TTC549 (cell line): ENCODE data around the gene TDRD9.

Source experiments
- FAIRE-seq: peaks from 2 replicates; lab custom pipeline; 2012; peaks lifted over from hg19 to GRCh38; lab: Jason Lieb, UNC

TDRD9 gene

DNA sequence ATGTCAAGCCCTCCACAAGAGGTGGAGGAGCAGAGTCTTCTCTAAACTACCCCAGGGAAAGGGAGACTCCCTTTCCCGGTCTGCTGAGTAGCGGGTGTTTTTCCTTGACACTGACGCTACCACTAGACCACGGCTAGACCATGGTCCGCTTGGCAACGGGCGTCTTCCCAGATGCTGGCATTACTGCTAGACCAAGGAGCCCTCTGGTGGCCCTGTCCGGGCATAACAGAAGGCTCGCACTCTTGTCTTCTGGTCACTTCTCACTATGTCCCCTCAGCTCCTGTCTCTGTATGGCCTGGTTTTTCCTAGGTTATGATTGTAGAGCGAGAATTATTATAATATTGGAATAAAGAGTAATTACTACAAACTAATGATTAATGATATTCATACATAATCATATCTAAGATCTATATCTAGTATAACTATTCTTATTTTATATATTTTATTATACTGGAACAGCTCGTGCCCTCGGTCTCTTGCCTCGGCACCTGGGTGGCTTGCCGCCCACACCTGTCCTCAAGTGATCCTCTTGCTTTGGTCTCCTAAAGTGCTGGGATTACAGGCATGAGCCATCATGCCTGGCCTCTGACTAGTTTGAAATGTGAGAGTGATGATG, 52.5 kb downstream of the TDRD9 start:
- FAIRE-seq, result peak; percentile 46

DNA sequence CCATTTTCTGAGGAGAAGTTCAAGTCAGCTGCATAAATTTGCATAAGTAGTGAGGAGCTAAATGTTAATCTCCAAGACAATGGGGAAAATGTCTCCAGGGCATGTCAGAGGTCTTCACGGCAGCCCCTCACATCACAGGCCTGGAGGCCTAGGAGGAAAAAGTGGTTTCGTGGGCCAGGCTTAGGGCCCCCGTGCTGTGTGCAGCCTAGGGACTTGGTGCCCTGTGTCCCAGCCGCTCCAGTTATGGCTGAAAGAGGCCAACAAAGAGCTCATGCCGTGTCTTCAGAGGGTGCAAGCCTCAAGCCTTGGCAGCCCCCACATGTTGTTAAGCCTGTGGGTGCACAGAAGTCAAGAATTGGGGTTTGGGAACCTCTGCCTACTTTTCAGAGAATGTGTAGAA, 55.9 kb downstream of the TDRD9 start:
- no peak for FAIRE-seq

DNA sequence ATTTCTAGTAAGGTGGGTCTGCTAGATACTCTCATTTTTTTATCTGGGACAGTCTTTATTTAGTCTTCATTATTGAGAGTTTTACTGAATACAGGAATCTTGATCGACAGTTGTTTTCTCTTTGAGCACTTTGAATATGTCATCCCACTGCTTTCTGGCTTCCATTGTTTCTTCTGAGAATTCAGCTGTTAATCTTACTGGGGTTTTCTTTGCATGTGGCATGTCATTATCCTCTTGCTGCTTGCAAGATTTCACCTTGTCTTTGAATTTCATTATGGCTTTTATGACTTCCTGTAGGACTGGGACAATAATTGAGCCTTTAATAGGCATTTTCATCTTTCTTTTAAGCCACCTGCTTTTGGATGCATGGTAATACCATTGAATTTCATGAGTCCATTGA, 60.8 kb downstream of the TDRD9 start:
- no peak for FAIRE-seq

DNA sequence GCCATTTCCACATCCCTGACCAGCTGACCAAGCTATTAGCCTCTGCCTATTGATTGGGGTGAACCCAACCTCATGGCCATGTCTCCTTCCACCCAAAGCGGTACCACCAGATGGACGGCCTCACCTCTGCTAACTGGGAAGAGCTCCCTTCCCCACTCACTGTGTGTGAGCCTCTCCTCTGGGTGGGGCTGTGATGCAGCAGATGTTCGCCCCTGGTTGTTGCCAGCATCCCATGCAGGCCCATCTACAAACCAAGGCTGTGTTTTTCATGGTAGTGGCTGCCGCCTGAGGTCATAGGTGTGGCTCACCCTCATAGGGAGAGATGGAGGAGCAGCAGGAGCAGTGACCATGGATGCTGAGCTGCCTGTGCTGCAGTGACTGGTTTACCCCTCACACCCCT, 61.7 kb downstream of the TDRD9 start:
- no peak for FAIRE-seq

DNA sequence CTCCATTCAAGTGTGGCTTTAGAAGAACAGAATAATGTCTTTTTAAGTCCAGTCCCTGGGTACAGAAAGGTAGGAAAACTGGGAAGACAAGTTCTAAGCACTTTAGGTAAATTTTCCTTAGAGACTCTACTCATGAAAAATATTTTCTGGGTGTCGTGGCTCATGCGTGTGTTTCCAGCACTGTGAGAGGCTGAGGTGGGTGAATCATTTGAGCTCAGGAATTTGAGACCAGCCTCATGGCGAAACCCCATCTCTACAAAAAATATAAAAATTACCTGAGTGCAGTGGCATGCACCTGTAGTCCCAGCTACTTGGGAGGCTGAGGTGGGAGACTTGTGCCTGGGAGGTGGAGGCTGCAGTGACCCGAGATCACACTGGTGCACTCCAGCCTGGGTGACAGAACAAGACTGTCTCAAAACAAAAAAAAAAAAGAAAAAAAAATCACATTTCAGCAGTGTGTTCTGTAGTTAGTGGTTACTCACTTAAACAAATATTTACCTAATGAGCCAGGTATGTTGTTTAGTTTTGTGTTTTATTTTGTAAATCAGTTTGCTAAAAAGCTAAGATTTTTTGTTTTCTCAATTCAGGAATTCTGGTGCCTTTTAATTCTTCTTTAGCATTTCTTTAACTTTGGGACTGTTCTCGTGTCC, 66.4 kb downstream of the TDRD9 start:
- no peak for FAIRE-seq

DNA sequence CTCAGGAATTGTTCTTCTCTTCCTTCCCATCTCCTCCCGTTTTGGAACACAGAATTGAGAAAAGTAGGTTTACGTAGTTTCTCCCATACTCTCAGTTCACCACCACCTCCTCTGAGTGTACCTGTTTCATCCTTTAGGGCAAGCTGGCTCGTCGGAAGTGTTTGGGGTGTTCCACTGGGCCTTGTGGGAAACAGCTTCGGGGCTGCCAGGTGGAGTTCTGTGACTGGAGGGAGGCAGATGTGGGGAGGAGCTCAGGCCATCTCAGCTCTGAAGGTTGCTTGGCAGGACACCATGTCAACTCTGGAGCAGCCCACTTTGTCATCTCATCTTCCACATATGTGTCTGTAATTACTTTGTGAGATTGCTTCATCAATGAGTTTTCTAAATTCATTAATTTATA, 67.6 kb downstream of the TDRD9 start:
- FAIRE-seq, result no peak

DNA sequence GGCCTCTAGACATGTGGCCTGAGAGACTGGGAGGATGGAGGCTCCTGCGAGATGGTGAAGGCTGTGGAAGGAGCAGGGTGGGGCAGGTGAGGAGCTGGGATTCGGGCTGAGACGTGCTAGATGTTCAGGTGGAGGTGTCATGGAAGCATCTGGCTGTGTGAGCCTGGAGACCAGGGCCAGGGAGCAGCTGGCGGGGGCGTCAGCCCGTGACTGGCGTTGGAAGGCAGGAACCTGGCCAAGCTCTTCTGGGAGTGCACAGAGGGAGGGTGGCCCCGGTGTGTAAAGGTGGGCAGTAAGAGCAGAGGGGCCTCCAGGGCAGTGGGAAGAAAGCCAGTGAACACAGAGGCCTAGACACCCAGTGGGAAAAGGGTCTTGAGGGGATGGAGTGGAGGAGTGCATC, 69.1 kb downstream of the TDRD9 start:
- FAIRE-seq, result no peak

DNA sequence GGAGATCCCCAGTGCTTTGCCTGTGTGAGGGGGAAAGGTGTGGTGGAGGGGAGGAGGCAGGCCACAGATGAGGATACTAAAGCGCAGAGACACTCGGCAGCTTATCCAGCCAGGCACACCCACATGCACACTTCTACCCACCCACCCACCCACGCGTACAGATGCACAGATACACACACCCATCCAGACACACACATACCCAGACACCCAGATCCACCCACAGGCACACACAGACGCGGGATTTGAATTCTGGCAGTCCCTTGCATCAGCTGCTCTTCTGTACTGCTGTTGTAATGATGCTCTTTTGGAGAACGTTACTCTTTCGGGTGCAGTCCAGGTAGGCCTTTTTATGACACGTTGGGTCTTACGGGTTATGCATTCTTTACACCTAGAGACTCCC, 69.8 kb downstream of the TDRD9 start:
- no peak for FAIRE-seq

DNA sequence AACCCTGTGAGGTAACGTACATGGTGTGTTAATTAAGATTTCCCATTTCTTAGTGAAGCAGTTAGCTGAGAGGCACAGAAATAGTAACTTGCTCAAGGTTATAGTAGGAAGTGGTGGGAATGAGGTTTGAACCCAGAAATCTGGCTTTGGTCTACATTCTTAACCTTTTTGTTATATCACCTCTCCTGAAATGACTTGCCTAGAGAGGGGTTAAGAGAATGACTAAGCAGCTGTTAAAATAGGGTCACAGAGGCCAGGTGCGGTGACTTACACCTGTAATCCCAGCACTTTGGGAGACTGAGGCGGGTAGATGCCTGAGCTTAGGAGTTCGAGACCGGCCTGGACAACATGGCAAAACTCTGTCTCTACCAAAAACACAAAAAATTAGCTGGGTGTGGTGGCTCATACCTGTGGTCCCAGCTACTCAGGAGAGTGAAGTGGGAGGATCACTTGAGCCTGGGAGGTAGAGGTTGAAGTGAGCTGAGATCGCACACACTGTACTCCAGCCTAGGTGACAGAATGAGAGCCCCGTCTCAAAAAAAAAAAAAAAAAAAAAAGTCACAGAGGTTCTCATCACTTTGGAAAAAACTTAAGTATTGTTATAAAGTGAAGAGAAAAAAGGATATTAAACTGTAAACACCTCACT, 71.7 kb downstream of the TDRD9 start:
- no peak for FAIRE-seq

DNA sequence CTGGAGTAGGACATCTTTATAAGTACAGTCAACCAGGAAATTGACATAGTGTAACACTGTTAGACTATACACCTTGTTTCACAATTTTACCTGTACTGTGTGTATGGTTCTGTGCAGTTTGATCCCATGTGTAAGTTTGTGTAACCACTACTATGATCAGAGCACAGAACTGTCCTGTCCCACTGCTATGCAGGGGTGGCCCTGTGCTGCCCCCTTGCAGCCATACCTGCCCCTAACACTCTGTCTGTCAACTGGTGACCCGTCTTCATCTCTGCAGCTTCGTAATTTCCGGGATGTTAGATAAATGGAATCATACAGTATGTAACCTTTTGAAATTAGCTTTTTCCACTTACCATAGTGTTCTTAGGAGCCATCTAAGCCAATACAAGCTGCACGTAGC, 72.7 kb downstream of the TDRD9 start:
- FAIRE-seq, result no peak

DNA sequence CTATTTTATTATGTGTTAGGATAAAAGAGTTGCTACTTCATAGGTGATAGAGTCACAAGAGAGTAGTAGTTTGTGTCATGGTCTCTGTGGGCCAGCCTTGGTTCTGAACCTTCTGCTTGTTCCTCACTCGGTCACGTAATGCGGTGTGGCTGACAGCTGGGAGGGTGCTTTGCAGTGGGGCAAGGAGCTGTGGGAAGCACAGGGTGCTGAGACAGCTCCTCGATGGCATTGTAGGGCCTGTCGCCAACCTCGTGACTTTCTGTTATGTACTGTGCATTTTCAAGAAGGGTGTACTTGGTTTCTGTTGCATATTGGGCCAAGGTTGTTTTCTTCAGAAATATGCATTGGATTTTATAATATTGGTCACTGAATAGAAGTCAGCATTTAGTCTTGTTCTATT, 75.4 kb downstream of the TDRD9 start:
- no peak for FAIRE-seq

DNA sequence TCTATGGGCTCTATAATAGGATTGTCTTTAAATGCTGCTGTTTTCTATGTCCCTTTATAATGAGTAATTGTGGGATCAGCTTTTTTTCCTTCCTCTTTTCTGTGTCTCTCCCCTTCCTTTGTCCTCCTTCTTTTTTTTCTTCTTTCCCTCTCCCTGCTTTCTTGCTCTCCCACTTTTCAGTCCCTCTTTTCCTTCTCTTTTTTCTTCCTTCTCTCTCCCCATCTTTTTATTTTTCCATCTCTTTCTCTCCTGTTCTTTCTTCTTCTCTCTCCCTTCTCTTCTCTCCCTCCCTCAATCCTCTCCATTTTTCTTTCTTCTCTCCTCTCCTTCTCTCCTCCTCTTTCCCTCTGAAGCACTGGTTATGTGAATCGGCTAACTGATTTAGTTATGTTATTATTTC, 76.6 kb downstream of the TDRD9 start:
- no peak for FAIRE-seq

DNA sequence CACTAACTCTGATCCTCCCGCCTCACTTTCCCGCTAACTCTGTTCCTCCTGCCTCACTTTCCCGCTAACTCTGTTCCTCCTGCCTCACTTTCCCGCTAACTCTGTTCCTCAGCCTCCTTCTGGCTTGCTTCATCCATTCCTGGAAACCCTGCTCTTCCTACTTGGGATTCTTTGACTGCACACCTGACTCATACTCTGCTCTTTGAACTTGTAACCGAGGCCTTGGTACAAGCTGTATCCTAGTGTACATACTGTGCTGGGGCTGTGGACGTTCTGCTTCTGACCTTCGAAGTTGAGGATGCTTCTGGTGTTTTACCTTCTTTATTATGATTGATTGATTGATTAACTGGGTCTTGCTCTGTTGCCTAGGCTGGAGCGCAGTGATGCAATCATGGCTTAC, 77.2 kb downstream of the TDRD9 start:
- no peak for FAIRE-seq

DNA sequence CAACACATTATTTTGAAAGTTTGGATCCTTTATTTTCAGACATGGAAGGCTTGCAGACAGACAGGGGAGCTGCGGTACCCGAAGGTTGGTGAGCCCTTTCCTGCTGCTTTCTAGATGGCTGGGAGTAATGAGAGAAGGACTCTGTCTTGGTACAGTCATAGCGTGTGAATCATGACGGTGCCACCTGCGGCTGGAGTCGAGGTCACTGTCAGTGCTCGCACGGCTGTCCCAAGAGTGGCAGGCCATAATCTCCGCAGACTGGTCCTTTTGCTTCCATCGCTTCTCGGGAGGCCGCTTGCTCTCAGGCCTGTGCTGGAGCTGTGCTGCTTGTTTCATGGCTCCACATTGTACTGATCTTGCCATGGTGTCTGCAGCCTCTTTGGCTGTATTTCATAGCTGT, 78.9 kb downstream of the TDRD9 start:
- no peak for FAIRE-seq

DNA sequence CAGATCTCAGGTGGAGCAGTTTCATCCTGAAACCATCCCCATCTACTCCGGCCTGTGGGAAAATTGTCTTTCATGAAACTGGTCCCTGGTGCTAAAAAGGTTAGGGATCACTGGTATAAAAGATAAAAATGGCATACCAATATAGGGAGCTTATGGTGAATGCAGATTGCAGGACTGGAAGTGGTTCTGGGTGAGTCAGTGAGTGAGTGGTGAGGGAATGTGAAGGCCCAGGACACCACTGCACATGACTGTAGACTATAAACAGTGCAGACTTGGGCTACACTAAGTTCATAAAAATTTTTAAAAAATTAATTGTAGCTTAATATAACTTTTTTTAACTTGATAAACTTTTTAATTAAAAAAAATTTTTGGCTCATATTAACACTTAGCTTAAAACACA, 81.0 kb downstream of the TDRD9 start:
- FAIRE-seq, result no peak

DNA sequence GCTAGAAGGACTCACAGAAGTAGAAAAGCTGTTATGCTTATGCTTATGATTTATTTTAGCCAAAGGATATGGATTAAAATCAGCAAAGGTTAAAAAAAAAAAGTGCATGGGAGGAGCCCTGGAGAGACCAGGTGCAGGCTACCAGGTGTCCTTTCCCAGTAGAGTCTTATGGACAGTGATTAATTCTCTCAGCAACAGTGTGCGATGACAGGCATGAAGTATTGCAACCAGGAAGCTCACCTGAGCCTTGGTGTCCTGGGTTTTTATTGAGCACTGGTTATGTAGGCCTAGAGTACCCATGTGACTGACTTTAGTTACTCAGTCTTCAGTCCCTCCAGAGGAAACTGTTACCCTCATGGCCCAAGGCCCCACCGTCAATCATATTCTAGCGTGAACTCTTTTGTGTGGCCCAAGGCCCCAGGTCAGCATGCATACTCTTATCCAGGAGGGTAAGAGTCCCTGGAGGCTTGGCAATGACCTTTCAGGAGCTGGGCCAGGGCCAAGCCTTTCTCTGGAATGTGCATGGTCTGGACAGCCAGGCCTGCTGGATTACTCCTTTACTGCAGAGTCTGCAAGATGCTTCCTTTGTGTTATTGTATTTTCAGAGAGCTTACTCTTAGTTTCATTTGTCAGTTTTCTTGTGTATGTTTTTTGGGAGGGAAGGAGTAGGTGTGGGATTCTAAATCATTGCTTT, 83.7 kb downstream of the TDRD9 start:
- FAIRE-seq, result no peak

DNA sequence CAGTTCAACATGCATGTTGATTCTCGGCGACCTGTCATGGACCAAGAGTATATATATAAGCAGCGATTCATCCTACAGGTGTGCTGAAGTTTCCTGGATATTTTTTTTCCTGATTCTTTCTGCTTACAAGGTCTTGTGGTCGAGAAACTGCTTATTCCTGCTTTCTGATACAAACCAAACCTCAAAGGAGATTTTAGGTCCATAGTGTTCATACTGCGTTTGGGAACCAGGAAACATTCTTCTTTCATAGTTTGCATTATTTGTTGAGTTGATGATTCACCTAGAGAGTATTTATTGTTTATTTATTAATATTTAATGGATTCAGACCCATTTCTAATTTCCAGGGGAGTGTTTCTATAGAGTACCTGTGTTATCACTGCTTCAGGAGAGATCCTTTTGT, 86.5 kb downstream of the TDRD9 start:
- FAIRE-seq, result no peak

DNA sequence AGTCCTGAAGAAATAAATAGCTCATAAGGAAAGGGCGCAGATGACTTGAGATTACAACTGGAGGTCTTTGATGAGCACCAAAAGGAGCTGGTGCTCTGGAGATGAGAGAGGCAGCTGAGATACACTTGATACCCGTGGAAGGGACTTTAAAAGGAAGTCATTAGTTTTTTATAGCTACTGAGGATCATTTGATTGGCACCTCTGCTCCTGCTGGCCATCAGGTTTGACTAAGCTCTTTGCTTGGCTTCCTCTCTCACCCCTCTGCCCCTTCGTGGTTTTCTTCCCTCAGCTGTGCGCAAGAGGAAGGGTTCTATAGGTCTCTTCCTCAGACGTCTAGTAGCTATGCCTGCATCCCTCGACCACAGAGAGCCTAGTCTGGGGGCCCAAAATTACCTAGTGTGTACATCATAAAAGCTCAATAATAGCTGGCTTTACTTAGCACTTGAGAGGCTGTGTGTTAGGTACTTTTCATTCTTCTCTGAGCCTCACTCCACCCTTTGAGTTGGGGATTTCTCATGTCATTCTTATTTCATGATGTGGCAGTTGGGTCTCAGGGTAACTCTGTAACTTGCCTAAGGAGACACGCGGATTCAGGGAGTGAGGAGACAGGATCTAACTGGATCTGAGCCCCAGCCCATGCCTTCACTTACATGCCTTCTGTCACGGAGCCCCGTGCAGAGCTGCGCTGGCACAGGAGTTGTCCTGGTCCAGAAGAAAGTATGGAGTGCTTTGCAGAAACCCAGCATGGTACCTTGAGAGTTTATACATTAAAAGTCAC, 88.8 kb downstream of the TDRD9 start:
- FAIRE-seq, result no peak

DNA sequence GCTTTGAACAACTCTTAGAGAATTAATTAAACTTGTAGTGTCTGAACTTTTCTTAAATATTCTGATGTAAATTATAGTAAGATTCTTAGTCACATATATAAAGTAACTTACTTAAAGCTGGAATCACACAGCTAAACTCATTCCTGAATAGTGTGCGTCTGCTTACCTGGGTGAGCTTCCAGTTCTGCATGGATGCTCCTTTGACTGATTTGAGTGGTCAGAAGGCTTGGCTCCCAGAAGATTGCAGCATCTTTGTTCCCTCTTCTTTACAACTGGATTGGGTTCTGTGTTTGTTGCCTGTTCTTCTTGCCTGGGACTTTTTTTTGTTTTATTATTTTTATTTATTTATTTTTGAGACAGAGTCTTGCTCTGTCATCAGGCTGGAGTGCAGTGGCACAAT, 90.8 kb downstream of the TDRD9 start:
- no peak for FAIRE-seq

DNA sequence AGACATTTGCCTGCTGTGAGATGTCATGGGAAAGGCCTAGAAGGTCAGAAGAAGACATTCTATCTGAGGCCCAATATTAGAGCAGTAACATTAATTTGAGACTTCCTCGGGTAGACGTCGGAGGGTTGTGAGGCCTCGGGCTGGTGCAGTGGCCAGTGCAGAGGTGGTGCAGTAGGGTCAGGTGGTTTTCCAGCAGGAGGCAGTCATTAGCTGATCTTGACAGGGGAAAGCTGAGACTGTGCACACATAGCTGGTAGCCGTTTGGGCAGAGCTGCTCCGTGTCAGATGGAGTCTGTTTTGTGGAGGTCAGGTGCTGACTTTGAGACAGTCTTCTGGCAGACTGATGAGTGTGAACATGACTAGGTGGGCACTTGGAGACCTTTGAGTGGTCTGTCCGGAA, 91.5 kb downstream of the TDRD9 start:
- FAIRE-seq, result no peak

DNA sequence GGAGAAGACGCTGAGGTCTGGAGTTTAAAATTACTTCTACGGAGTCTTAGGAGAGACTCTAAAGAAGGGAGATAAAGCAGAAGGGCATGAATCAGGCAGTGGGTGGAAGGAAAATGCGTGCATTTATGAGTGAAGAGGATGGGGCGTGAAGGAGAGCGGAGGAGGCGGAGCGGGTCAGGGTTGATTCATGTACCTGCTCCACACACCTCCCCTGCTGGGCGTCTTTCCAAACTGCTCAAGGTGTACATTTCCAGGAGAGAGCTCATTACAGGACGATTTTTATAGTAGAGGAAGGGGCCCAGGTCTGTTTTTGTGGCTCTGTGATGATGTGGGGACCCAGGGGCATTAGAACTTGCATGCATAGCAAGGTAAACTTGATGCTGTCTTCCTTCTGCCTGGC, 92.2 kb downstream of the TDRD9 start:
- FAIRE-seq, result no peak

DNA sequence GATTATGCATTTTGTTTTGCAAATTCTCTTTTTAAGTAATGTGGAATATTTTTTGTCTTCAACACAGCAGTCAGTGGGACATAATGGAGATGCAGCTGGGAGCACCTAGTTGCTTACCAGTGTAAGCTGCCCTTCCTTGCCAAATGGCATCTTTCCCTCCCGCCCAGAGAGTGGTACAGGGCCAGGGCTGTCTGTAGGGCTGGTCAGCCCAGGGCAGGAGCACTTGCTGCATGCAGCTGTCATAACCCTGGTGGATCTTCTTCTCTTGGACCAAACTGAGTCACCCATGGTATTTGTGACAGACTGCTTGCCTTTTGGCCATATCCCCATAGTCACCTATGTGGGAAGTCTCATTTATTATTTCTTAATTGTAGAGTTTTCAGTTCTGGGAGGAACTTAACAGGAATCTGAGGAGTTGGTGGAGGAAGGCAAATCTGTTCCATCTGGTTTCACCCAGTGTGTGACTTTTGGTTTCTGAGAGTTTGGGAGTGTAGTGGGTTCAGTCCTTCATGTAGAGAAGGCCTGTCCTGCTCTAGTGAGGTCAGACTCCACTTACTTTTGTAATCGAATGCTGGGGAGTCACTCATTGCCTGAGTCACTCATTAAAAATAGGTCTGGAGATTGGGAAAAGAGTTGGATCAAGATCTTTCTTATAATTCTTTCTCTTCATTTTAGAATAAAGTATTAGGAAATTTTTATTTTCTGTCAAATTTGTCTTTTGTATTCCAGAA, 95.2 kb downstream of the TDRD9 start:
- FAIRE-seq, result no peak
